Cardiac septum (tissue), 1 donor: ENCODE data around the gene RAB28. TPM values are rescaled to one million over a fixed set of nuclear protein-coding genes. Genes with fewer than 3 reads are reported as not detected.
"Not testable (repeated sequence)": the region's sequence is repeated elsewhere in the genome, so short reads cannot be mapped to it uniquely, and the experiment has no call there.

Source experiments
- DNase-seq: peaks from one replicate; pipeline ENCODE4 v3.0.0-alpha.2; 2020; ENCODE audit warnings: low spot score
- intact Hi-C: fragments of 100-400 bp; cut with DNase I; formaldehyde crosslinking; loops from one replicate; pipeline ENCODE4 v1.14.0; 2022
- total RNA-seq: library from RNA; stranded (reverse); fragmentation: NEBNext Ultra II Directional; extraction: Animal tissue kit (Norgen Biotek cat#: 25700); gene quantifications from one replicate; pipeline ENCODE4 v1.2.1, GENCODE V29; 2021
- donor health status: DM: no; HTN: no; CAD: no.

RAB28 gene
- total RNA-seq, 1 donor from 2014 or later: 25.9 TPM

DNA sequence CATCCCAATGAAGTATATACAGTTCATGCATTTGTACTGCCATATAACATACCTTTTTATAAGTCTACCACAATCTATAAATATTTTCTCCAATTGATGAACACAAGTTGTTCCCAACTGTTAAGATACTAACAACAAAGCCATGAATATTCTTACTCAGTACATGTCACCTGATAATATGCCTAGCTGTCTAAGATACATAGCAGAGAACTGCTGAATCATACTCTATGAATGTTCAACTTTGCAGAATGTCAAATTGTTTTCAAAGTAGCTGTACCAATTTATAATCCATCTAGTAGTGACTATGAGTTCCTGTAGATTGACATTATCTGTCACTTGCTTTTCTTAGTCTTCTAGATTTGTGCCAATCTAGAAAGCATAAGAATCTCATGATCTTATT lies 84.9 kb downstream of the RAB28 start:
- no peak for DNase-seq
- intact Hi-C loops: no loop called here

DNA sequence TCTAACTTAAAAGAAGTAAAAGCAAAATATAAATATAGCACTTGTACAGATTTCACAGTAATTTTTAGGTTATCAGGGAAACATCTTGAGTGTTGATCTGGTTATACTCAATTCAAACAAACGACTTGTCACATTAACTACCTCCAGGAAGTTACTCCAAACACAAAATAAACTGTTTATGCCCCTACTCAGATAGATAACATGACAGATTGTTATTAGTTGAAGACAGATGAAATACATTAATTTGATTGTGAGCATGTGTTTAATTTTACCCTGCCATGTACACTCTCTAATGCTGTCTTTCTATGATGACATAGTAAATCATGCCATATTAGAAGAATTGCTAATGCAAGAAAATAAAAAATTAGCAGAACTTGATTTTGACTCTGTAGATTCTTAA lies 88.0 kb downstream of the RAB28 start:
- DNase-seq: no peak
- intact Hi-C loops: no loop called here

DNA sequence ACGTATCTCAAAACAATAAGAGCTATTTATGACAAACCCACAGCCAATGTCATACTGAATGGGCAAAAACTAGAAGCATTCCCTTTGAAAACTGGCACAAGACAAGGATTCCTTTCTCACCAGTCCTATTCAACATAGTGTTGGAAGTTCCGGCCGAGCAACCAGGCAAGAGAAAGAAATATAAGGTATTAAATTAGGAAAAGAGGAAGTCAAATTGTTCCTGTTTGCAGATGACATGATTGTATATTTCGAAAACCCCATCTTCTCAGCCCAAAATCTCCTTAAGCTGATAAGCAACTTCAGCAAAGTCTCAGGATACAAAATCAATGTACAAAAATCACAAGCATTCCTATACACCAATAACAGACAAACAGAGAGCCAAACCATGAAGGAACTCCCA lies 94.2 kb downstream of the RAB28 start:
- intact Hi-C loops, DNase-seq: not testable (repeated sequence)

DNA sequence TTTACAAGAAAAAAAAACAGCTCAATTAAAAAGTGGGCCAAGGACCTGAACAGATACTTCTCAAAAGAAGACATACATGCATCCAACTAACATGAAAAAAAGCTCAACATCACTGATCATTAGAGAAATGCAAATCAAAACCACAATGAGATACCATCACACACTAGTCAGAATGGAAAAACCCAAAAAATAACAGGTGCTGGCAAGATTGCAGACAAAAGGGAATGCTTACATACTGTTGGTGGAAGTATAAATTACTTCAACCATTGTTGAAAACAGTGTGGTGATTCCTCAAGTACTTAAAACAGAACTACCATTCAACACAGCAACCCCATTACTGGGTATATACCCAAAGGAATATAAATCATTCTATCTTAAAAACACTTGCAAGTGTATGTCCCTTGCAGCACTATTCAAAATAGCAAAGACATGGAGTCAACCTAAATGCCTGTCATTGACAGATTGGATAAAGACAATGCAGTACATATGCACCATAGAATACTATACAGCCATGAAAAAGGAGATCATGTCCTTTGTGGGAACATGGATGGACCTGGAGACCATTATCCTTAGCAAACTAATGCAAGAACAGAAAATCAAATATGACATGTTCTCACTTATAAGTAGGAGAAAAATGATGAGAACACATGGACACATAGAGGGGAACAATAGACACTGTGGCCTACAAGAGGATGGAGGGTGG lies 97.6 kb downstream of the RAB28 start:
- no peak for DNase-seq
- intact Hi-C loops: no loop called here

DNA sequence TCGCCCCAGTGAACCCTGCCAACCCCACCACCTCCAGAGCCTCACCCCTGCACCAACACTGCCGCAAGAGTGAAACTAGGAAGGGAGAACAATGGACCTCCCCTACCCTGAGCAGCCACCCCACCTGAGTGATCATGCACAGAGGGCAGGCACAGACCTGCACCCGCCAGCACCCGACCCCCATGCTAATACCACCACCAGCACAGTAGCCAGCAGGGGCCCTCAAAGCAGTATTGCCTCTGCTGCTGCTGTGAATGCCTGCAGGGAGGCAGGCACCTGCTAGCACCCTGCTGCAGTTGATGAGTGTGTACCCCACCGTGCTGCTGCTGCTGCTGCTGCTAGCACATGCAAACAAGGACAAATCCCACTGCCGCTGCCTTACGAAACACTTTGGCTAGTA lies 100.1 kb downstream of the RAB28 start:
- intact Hi-C loops: no loop called here
- peak; percentile 63 for DNase-seq

DNA sequence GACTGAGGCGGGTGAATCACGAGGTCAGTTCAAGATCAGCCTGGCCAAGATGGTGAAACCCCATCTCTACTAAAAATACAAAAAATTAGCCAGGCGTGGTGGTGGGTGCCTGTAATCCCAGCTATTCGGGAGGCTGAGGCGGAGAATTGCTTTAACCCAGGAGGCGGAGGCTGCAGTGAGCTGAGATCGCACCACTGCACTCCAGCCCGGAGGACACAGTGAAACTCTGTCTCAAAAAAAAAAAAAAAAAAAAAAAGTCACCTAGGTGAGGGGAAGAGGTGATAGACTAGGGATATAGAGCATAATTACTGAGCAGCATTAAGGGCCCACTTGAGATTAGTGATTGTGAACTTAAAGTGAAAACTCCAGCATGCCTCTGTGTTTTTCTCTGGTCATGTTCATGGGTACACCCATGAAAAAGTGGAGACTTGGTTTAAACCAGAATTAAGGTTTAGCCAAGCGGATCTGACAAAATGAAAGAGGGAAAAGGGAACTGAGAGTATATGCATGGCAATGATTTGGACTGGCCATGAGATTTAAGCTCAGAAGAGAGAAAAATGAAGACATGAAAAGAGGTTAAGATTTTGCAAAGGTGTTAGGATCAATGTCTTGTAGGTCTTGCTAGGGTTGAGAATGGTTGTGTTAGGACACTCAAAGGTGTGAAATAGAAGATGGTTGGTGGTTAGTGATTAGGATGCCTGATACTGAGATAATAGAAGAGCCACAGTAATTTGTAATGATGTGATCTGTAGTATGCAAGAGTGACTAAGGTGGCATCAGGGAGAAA lies 105.0 kb downstream of the RAB28 start:
- intact Hi-C loops: no loop called here
- DNase-seq: no peak

DNA sequence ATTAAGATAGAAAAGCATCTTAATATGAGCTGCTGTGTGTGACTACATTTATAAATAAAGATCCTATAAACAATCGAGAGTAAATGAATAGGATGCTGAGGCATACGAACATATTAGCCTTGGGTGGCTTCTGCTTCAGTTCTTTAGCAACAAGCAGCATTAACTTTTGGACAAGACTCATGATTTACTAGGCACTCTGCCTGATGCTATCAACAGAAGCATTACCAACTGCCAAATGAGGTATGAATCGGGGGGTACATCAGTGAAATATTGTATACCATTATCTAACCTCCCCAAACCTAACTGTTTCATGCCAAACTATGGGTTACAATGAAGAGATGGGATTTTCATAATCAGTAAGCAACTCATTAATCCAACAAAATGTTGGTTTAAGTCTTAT lies 113.1 kb downstream of the RAB28 start:
- intact Hi-C loops: no loop called here
- no peak for DNase-seq

DNA sequence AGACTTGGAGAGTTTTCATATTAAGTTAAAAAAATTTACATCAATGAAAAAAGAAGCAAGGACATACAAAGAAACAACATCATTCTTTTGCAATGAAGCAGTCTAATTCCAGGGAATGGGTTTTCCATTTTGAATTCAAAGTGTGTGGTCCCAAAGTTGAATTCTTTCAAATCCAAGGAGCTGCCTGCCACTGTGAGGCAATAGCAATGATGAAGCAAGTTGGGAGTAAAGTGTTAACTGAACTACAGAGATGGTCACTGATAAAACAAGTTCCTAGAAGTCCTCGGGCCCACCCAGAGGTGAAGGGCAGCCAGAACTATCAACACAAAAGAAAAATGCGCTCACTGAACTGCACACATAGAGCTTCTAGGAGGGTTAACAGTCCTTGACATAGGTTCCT lies 115.9 kb downstream of the RAB28 start:
- intact Hi-C loops: no loop called here
- DNase-seq: no peak

DNA sequence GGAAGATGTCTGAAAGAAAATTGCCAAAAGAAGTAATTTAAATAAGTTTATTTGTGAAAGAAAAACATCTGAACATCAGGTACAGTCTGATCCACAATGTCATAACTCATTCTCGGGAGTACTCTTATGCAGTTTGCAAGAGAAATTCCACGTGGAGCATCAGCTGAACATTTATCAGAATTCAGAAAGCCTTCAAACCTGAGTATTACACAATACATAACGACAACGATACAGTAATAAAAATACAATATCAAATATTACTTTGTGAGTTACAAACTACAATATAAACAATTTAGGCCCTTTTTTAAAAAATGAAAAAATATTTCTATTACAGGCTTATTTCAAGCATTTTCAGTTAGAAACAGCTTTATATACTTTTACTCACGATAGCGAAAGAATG lies 116.4 kb downstream of the RAB28 start:
- no peak for DNase-seq
- intact Hi-C loops: no loop called here

DNA sequence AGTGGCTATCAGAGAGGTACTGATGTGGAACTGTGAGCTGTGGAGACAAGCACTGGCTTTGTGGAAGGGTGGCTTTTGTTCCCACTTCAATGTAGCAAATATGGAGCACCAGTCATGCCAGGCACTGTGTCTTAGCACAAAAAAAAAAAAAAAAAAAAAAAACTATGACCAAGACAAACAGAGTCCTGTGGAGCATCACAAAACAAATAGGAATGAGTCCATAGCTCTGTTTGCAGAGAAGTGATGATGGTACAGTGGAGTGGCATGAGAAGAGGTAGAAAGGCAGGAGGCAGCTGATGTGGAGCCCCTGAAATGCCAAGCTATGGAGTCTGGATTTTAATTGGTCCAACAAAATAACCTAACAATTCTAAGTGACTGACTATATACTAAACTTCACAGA lies 116.9 kb downstream of the RAB28 start:
- intact Hi-C loops: no loop called here

DNA sequence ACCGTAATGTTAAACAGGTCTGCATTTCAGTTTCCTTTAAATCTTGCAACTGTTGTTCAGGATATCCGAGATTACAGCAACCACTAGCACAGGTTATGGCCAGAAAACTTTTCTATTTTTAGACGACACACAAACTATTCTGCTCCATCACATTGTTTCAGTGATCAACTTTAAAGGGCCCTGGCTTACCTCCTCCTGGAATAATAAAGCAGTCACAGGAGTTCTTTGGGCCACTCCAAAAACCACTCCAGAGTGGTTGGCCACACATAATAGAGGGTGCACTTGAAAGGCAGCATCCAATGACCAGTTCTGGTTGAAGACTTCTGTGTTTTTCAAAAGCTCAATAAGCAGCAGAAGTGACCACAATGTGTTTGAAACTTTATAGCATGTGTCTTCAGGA lies 118.9 kb downstream of the RAB28 start:
- DNase-seq: no peak
- intact Hi-C loops: no loop called here

More for the DNA sequence above, 116.9 kb downstream of the RAB28 start:
- no peak for DNase-seq

DNA sequence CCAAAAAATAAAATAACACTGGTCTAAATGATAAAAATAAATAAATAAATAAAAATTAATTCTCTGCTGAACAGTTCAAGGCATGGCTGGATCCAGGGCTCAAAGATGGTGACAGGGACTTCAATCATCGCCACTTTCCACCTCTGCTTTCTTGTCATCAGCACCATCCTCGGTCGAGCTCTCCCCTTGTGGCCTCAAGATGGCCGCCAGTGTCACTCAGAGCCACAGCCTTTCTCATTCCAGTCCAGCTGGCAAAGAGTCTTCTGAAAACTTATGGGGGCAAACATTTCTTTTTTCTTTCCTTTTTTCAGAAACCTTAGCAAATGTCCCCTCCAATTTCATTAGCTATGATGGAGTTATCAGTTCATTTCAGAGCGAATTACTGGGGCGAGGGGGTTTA lies 119.5 kb downstream of the RAB28 start:
- no peak for DNase-seq
- intact Hi-C loops: no loop called here

DNA sequence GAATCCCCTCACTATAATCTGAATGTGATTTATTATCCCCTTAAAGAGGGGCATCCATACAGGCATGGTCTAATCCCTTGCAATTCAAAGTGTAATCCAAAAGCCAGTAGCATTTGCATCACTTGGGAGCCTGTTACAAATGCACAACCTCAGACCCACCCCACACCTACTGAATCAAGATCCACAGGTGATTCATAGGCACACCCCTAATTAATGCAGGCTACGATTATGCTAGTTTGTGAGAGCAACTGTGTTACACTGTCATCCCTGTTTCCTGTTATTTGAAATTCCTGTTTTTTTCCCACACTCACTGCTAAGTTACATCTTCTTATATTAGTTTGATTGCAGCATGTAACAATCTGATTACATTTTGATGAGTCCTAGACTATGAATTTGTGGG lies 120.0 kb downstream of the RAB28 start:
- intact Hi-C loops: no loop called here

DNA sequence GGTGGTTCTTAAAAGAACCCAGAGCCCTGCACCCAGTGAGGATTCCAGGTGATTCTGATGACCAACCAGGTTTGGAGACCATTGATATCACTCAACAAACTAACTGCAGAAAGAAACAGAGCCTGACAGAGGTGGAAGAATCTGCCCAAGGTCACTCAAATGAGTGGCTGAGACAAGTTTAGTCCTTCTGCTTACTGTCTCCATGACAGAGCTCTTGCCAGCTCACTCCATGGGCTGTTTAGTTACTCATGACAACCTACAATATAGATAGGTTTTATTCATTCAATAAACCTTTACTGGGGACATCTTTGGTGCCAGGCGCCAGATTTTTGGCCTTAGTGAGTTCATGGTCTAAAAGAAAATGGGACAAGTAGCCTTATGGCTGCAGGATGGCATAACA lies 124.3 kb downstream of the RAB28 start:
- DNase-seq: no peak
- intact Hi-C loops: no loop called here

More for the DNA sequence above, 120.0 kb downstream of the RAB28 start:
- no peak for DNase-seq

DNA sequence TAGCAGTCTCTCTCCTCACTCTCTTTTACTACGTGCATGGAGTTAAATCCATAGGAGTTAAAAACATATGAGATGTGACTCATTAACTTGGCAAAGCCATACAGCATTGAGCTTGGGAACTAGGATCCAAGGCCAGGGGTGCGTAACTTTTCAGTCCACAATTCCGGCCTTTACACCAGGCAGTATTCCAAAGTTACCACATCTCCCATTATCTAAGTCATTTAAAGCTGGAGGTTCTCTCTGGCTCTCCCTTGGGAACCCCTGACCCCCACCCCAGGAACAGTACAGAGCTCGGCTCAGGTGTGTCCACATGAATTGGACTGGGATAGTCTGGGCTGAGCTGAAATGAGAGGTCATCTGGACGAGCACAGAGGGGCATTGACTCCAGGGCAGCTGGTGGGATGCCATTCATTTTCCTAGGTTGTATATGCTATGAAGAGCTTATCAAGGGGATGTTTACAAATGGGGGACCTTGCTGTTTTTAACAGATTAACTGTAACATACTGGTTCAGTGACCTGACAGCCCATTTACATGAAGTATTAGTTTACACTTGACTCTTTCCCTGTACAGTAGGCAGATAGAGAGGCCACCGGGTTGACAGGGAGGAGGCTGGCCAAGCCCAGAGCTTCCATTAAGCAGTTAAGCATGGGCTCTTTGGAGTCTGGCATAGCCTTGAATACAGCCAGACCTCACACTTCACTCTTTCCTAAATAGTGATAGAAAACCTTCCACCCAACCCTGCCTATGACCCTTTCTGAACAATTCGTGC lies 128.8 kb downstream of the RAB28 start:
- intact Hi-C loops: no loop called here
- DNase-seq: no peak

DNA sequence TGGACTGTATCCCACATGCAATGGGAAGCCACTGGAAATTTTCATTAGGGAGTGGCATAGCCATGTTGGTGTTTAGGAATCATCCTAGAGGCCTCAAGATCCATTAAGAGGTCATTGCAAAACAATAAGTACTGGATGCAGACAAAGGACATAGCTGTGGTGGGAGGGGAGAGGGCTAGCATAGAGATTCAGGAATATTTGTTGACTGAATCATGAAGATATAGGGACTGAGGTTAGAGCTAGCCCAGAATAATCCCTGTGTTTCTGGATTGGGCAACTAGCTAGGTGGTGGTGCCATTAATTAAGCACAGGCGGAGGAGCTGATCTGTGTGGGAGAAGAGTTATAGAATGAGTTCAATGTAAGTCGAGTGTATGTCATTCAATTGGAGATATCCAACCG lies 135.0 kb downstream of the RAB28 start:
- intact Hi-C loops: no loop called here
- no peak for DNase-seq

DNA sequence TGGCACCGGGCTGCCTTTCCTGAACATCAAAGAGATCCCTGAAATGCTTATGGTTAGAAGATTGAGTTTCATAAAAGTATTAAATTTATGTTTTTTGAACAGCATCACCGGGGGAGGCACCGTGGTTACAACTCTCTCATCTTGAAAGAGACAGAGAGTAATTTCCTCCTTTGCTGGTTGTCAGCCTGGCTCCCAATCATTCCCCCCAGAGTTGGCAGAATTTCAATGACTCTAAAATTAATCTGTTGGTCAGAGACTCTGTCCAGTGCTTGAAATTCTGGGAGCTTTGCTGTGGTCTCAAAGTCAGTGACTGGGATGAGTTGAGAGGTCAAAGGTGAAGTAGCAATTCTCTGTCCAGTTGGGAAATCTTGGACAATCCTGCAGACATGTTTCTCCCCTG lies 135.9 kb downstream of the RAB28 start:
- intact Hi-C loops: no loop called here
- no peak for DNase-seq

DNA sequence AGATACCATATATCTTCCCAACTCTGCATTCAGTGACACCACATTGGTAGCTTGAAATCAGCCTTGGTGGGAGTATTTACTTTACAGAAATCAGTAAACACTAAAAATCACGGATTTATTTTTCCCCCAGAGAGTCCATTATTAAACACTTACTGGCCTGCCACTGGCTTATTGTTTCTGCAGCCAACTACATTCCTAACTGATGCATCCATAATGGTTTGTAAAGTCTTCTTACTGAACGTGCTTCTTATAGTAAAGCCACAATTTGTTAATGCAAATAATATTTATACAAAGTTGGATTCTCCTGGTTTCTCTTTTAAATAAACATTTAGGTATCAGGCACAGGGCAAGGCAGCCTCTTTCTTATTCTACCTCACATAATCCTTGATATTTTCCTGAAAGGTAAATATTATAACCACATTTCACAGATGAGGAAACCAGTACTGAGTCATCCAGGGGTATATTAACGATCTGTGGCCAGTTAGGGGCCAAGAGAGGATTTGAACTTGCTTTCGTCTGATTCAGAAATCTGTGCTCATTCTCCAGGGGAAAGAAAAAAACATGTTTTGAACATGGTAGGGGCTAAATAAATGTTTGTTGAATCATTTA lies 136.5 kb downstream of the RAB28 start:
- DNase-seq: no peak
- intact Hi-C loops: no loop called here

DNA sequence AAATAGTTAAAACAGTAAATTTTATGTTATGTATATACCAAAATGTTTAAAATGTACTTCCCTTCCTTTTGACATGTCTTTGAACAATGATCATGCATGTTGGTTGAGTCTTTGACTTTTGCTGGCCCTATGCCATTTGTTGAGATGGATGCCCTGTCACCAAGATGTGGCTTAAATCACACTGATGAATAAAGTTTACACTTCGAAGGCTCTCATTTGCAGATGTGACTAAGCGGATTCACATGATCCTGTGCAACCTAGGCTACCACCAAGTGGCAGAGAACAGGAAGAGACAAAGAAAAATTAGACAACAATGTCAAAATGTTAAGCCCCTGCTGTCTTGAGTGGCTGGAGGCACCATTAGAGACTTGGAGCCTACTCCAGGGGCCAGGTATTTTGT lies 139.9 kb downstream of the RAB28 start:
- intact Hi-C loops: no loop called here
- no peak for DNase-seq

DNA sequence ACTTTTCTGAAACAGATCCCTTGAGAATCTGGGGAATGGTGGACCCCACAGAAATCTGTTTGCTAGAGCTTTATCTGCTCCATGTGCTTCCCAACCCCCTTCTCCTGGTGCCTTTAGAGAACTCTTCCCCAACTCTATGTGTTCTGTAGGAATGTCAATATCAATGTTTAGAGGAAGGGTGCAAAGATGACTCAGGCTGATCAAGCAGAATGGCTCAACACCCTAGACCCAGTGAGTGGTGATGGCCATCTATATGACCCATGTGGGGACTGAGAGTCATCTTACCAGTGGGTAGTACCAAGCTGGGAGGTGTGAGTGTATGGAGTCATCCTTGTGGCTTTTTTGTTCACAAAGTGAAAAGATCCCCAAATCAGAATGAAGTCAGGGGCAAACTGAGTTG lies 143.5 kb downstream of the RAB28 start:
- no peak for DNase-seq
- intact Hi-C loops: no loop called here
